HG03571 (cell line): ENCODE results near the gene MYF6.
"Not testable (repeated sequence)": the region's sequence is repeated elsewhere in the genome, so short reads cannot be mapped to it uniquely, and the experiment has no call there.

Experiments
- ATAC-seq: cut with Tn5 transposase; IDR thresholded peaks from one replicate; pipeline ENCODE4 v1.9.1; 2021; ENCODE audit not compliant: unreplicated experiment

The MYF6 gene

DNA sequence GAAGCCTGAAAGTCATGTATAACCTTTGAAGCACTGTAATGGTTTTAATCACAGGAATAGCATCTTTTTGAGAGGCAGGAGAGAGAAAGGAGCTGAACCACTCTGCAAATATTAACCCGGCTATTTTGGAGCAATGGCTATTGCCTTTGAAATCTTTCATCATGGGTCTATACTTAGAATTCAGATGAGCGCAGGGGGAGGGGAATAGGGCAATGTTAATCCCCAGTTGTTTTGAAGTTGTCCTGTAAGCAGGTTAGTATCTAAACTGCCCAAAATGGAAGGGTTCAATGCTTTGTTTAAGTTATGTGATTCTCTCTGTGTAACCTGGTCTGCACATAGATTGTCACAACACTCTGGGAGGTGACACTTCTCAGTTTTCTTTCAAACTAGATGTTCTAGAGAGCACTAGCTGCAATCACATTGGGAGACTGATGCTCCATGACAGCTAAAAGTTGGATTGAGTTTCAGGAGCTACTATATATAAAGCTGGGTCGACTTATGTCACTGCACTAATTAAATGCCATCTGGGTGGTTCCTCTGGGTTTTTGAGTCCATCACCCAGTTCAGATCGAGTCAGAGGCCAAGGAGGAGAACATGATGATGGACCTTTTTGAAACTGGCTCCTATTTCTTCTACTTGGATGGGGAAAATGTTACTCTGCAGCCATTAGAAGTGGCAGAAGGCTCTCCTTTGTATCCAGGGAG lies at the start of gene MYF6:
Gene MYF6, plus strand, starts transcription at position 509 of the 704 bp plus-strand sequence. Its CDS starts 86 bp downstream, at position 595.
- ATAC-seq, result no peak

DNA sequence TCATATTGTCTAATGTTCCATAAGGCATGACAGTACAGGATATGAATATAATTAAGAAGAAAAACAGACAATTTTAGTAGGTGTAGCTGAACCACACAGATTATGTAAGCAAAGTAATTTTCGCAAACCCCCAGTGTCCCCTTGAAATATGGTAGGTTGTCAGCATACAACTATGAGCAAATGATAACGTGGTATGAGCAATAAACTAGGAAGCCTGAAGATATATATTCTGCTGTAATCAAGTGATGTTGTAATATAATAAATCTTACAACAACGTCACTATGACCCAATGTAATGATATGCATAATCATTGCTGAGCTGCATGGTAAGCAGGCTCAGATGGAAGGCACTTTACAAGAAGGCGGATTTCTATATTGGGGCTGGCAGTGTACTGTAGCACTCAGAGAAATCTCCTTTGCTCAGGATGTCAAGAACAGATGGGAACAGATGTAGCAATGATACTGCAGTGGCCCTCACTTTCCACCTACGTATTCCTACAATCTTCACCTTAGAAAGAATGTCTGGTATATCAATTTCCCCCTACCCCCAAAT lies 47.8 kb upstream of the MYF6 start:
- ATAC-seq, result no peak

DNA sequence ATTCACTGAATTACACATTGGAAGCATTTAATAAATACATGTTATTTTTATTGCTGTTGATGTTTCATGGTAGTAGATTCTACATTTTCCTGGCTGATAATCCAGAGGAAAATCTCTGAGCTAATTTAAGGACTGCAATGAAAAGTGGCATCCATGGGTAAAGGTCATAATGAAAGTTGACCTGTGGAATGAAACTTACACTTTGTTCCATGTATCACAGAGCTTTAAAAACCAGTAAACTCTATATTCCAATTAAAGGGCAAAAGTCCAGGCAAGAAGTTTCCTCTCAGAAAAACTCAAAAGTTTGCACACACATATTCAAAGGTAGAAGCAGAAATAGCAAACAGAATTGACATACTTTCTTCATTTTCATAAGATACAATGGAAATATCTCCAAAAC lies 44.8 kb upstream of the MYF6 start:
- ATAC-seq, result no peak

DNA sequence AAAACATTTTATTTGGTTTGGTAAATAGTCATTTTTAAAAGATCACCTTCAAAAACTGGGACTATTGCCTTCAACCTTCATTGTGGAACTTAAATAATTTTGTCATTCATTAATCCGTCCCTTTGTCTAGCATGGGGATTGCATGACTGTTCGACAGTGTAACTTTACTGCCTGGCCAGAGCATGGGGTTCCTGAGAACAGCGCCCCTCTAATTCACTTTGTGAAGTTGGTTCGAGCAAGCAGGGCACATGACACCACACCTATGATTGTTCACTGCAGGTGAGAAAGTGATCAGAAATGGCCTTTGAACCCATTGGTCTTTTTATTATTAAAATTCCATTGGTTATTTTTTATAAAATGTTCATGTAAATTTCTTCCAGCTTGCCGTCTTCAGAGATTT lies 37.2 kb upstream of the MYF6 start:
- ATAC-seq, result no peak

DNA sequence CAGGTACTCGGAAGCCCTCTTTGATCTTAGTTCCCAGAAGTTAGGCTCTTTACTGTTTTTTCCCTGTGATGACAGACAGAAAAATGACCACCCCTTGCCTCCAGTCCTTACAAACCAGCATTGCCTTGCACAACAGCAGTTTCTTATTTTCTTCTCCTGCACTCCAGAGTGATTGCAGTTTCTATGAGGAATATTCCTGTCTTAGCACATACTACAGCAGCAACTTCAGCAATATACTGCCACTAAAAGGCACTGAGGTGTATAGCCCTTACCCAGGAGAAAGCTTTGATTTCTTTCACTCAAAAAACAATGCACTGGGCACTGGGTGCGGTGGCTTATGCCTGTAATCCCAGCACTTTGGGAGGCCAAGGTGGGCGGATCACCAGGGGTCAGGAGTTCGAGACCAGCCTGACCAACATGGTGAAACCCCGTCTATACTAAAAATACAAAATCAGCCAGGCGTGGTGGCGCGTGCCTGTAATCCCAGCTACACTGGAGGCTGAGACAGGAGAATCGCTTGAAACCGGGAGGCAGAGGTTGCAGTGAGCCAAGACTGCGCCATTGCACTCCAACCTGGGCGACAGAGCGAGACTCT lies 31.3 kb upstream of the MYF6 start:
- ATAC-seq, result not testable (repeated sequence)

DNA sequence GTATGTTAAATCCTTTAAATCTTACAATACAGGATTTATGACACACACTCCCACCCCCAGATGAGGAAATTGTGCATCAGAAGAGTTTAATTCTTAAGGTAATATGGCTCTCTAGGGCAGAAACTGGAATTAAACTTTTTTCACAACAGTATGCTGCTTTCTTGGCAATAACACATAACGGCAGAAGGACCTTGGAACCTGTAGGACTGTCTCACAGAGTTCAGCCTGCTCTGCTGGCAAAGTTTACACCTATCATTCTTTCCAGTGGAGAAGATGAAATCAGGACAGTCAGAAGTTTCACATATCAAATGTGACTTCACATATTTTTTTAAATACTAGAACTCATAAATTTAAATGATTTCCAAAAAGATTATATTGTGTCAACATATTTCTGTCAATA lies 30.6 kb upstream of the MYF6 start:
- ATAC-seq, result no peak

DNA sequence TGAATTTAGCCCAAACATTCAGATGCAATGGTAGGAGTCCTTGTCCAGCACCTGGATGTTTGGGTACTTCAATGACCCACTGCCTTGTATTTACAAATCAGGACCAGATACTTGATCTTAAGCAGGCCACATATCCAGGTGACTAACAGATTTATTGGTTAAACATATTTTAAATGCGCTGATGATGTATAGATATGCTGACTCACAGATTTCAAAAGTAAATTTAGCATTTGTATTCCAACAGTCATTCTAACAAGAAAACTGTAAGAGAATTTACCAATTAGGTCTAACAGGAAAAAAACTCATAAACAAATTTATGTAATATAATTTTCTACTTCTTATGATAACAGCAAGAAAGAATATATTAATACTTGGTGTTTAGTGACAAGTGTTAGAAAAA lies 29.4 kb upstream of the MYF6 start:
- ATAC-seq, result no peak

DNA sequence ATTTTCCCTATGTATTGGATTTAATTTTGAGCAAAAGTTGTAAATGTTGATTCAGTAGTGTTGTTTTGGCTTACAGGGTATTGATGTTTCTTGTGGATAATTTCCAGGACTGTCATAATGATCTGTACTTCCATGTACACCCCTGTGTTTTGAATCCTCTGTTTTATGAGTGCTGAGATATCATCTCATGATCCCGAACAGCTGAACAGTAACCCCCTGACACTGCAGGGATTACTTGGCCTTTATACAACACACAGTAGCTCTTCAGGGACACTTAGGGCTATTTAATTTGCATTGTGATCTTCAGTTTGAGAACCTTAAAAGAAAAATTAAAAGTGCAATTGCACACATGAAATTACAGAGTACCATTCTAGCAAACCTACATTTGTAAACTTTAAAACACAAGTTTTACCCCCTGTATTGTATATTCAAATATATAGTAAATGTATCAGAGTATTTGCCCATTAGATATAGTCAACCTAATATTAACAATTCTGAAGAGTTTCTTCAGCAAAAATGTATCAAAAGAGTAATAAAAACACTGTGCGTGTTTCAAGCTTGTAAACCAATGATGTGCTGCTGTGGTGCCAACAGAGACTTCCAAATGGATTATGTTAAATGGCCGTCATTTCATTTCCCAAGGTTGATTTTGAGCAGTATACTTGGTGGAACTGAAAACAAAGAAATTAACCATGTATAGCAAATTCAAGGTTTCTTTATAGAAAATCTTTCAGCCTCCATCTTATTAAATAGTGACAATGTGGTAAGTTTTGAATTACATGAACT lies 27.9 kb upstream of the MYF6 start:
- no peak for ATAC-seq

DNA sequence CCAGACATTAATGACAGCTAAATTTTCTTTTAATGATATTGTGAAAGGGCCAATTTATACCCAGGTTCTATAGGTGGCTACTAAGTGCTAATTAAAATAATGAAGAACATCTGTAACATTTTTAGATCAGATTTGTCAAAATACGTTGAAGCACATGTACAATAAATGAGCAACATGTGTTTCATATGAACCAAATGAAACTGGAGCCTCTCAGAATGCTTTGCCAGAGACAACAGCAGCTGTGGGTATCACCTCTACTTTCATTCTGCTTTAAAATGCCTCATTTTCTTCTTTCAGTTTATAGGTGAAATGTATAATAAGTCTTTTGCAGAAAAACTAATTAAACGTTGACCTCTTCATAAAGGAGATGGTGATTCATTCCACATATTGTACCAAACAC lies 26.1 kb upstream of the MYF6 start:
- no peak for ATAC-seq

DNA sequence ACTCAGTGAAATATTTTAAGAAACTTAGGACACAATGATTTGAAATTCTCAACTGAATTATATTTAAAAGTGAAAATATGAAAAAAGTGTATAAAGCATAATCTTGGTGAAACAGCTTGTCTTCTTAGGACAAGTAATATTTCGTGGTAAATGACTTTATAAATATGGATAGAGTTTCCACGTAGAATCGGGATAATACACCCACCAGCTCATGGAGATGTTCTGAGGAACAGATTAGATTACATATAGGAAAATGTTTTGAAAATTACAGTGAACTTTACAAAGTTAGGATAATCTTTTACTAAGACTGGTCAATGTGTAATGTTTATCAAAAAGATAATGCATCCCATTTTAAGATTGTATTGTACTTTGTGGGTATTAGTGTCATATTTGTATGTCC lies 25.6 kb upstream of the MYF6 start:
- no peak for ATAC-seq

DNA sequence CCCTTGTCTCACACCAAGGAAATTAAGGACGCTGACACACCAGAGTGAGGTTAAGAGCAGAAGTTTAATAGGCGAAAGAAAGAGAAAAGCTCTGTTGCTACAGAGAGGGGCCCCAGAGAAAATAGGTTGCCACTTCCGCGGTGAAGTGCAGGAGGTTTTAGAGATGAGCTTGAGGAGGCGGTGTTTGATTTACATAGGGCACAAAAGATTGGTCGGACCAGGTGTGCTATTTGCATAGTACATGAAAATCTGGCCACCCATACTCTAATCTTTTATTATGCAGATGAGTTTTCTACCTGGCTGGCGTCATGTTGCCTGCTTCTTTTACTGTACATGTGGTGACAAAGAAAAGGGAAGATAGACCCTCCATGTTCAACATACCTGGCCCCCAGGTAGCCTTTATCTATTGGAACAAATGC lies 23.3 kb upstream of the MYF6 start:
- no peak for ATAC-seq

DNA sequence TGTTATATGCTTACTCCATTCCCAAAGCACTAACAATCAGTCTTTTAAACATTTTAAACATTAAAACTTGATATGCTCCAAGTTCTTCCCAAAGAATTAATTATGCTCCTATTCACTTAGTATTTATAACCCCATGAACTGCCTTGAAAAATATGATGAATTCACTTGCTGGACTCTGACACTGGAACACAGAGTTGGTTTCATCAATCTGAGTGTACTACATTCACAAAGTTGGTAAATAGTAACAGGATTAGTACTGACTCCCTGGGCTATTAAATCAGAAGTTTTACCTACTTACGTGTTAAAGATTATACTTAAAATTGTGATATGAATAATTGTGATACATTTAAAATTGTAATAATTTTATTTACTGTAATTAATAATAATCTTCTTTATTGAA lies 17.3 kb upstream of the MYF6 start:
- no peak for ATAC-seq

DNA sequence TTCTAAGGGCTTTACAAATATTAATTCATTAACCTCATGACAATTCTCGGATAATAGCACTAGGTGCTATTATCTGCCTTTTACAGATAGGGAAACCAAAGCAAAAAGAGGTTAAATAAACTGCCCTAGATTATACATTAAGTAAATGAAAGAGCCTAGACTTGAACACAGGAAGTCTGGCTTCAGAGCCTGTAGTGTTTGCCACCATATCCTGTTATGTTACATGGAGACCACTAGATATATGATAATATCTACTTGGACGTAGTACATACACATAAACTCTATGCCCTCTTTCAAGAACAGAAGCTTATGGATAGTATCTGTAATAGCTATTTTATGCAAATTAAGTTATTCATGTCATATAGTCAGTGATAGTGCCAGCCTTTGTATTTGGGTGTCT lies 16.9 kb upstream of the MYF6 start:
- no peak for ATAC-seq

DNA sequence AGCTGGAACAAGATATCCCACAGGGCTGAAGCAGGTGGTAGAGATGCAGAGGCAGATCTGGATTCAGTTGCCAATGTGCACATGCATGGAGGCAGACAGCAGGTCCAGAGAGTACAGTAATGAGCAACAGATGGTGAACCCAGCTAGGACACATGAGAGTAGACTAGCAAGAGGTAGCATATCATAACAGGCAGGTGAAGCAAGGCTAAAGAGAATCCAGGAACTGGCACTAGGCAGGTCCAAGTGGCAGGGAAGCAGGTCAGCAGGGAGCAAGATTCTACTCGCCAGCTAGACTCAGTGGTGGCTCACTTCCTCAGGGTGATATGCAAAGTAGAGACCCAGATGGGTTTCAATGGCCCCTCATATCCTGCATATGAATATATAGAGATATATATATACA lies 15.3 kb upstream of the MYF6 start:
- ATAC-seq, result no peak

DNA sequence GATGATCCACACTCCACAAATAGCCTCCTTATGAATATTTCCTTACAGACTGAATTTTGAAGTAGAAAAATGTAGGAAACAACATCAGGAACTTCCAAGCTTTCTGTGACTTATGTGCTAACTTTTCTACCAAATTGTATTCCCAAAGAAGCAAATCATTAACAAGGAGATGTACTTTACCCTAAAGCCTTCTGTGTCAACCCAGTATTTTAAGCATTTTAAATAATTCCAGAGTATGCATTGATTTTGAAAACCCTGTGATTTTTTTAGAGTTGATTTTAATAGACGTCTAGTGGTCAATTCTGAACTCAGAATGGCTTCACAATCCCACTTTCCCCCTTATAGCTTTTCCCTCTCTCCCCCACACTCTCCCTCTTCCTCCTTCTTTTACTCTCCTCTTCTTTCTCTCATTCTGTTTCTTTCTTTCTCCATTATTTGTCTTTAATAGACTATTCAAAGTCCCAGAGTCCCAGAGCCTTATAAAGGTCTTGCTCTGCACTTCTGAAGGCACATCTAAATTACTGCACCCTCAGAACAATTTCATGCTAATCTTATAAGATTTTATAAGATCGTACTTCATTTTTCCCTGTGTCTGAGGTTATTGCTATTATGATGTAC lies 10.1 kb upstream of the MYF6 start:
- ATAC-seq, result no peak

DNA sequence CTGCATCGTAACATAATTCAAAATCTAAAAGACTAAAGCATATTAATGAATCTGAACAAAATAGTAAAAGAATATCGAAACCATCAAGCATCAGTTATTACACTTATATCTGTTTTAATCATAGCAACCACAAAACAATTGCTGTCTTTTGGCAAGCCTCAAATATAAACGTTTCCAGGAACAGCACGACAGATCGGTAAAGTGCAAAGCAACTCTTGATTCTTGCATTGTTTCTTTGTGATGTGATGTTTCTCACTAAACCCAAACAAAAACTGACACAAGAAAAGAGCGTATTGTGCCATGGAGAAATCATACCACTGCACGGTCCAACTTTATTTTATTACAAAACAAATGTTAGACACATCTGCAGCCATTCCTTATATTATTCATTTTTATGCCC lies 9.2 kb upstream of the MYF6 start:
- no peak for ATAC-seq

DNA sequence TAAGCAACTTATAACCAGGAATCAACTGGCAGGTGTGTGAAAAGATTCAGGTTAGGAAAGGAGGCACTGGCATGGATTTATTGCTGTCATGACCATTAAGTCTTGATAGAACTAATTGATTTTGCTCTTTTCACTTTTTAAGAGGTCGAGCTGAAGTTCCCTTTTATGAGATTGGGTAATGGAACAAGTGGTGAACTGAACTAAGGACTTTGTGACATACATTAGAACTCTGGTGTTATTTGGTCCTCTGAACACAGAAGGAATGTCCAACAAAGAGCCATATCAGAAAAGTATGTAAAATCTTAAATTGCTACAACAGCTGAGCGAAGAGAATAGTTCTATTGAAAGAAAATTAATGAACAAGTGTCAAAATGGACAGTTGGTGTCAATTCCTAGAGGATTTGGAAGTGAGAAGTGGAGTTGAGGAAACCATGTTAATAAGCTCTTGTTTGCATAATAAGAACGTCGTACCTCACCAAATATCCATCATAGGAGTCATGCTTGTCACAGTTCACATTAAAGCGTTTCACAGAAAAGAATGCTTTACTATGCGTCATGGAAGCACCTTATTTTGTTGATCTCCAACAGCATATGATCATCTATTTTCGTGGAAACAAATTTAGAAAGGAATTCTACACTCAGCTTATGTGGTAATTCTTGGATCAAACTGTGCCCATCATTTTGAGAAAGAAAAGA lies 8.4 kb upstream of the MYF6 start:
- no peak for ATAC-seq

DNA sequence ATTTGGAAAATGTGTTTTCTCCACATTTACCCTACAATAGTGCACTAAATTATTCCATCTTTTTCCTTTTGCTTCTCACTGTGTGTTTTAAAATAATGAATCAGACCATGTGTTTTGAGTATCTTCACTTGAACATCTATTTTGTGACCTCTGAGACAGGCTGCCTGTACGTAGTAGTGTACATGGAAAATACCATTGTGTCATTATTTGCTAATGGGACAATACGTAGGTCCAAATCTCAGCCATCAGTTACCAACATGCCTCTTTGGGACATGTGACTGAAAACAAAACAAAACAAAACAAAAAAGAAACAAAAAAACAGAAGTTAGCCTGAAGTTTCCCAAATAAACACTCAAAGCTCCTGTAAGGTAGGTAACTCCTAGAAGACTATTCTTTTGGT lies 7.1 kb upstream of the MYF6 start:
- no peak for ATAC-seq

DNA sequence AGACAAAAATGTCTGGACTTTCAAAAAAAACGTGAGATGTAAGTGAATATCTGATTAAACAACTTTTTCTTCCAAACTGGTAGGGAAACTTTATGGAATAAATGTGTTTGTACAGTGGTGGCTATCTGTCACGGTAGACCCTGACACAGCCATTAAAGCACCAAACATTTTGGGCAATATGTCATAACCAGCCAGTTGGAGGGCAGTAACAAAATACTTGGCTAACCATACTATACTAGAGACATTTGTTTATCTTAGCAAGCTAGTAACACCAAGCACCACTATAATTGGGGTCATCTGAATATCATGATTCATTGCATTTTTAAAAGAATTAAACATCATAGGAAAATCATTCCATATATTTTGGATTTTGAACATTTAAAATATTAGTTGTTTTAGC lies 6.0 kb upstream of the MYF6 start:
- ATAC-seq, result no peak

DNA sequence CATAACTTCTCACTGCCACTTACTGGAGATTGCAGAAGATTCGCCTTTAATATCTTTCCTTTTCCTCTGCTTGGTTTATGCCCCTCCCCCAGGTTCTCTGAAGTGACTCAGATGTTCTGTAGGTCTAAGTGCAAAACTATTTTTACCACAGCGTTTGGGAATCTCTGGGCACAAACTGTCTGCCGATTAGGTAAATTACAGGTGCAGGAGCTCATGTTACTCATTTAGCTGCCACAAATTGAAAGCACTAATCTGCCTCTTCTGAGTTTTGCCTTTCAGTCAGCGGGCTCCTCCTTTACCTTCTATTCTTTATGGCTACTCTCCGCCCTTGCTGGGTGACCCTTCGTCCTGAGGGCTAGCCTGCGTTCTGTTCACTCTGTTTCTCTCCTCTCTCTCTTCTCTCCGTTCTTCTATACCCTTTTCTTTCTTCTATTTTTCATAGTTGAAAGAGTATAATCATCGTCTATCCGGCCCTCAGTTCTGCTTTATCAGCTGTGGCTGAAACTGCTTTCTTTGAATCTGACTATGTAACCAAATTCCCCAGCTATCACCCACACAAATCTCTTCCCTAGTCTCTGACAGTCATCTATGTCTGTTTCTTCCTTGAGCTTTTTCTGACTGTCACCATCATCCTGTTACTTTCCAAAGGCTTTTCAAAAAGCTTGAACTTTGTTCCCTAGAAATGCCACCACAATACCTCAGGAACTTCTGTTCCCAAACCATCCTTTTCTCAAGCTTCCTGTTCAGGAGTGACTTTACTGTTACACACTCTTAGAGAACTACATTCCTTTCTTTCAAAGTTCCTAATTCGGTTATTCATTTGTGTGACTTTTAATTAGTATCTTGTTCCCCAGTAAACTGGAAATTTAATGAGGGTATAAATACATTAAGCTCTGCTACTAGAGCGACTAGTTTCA lies 4.3 kb upstream of the MYF6 start:
- ATAC-seq, result peak; percentile 78
